ENCODE measurements around the gene MARK2. TPM values are rescaled to one million over a fixed set of nuclear protein-coding genes. Genes with fewer than 3 reads are reported as not detected.

MARK2 gene
- total and polyA plus RNA-seq, 8 donors, result 8.8 to 128 (median 19.3) TPM

- Histone ChIP-seq H3K9me3 (no peaks in the 10 kb centered on the region), H3K27me3 (no peaks in the 10 kb centered on the region), H3K27ac (peak overlapping the region in 3 of 5 donors; percentile 44 to 91 (median 86)), H3K36me3 (peaks cover 4 to 28% (median 13%) of the 10 kb centered on the region in 4 donors), H3K4me3 (no peak overlapping the region), H3K4me1 (peaks cover 71 to 99% (median 94%) of the 10 kb centered on the region in 4 donors)
- no peak for DNase-seq
- WGBS, 5 donors, result 42 to 51% (median 46%) methylated on average over 2 of the region's 2 CpGs
- TF ChIP-seq POLR2A (IDR thresholded peaks at IDR 0.05), result no peak
- TF ChIP-seq, protein P1, sequence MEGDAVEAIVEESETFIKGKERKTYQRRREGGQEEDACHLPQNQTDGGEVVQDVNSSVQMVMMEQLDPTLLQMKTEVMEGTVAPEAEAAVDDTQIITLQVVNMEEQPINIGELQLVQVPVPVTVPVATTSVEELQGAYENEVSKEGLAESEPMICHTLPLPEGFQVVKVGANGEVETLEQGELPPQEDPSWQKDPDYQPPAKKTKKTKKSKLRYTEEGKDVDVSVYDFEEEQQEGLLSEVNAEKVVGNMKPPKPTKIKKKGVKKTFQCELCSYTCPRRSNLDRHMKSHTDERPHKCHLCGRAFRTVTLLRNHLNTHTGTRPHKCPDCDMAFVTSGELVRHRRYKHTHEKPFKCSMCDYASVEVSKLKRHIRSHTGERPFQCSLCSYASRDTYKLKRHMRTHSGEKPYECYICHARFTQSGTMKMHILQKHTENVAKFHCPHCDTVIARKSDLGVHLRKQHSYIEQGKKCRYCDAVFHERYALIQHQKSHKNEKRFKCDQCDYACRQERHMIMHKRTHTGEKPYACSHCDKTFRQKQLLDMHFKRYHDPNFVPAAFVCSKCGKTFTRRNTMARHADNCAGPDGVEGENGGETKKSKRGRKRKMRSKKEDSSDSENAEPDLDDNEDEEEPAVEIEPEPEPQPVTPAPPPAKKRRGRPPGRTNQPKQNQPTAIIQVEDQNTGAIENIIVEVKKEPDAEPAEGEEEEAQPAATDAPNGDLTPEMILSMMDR (IDR thresholded peaks at IDR 0.05), result no peak
- no peak for TF ChIP-seq EP300 (IDR thresholded peaks at IDR 0.05)
- no peak for TF ChIP-seq POLR2AphosphoS5 (IDR thresholded peaks at IDR 0.05)
- intact Hi-C loops (cut with DNase I; ENCODE audit: low total_unique reads), result no loop called here
Measured at GRCh38 chr11:63845303-63845702, 6.4 kb downstream of the MARK2 start.

DNA sequence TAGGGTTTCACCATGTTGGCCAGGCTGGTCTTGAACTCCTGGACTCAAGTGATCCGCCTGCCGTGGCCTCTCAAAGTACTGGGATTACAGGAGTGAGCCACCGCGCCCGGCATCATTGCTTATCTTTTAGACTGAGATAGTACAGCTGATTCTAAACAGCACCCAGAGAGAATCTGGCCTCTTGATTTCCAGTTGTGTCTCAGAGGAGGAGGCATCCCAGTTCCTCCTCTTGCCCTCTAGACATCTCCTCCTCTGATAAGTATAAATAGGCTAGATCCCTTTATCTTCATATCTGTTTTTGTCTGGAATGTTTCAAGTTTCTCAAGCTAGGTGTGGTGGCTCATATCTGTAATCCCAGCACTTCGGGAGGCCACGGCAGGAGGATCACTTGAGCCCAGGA, 7.0 kb downstream of the MARK2 start:
- H3K4me1 ChIP-seq, result peaks cover 70 to 99% (median 94%) of the 10 kb centered on the region in 4 donors
- no peaks in the 10 kb centered on the region for H3K9me3 ChIP-seq
- WGBS, 5 donors, result 57 to 72% (median 65%) methylated on average over 7 of the region's 7 CpGs
- H3K27ac ChIP-seq, result peak overlapping the region in 2 of 5 donors; percentile 86 to 91
- DNase-seq, result no peak
- H3K4me3 ChIP-seq, result no peak overlapping the region
- H3K27me3 ChIP-seq, result no peaks in the 10 kb centered on the region
- intact Hi-C loops (cut with DNase I; ENCODE audit: low total_unique reads), result no loop called here
- H3K36me3 ChIP-seq, result peaks cover 4 to 28% (median 13%) of the 10 kb centered on the region in 4 donors
- TF ChIP-seq EP300 (IDR thresholded peaks at IDR 0.05) (no peak), POLR2AphosphoS5 (IDR thresholded peaks at IDR 0.05) (no peak), POLR2A (IDR thresholded peaks at IDR 0.05) (no peak)
- TF ChIP-seq, protein P1 (IDR thresholded peaks at IDR 0.05), result no peak

DNA sequence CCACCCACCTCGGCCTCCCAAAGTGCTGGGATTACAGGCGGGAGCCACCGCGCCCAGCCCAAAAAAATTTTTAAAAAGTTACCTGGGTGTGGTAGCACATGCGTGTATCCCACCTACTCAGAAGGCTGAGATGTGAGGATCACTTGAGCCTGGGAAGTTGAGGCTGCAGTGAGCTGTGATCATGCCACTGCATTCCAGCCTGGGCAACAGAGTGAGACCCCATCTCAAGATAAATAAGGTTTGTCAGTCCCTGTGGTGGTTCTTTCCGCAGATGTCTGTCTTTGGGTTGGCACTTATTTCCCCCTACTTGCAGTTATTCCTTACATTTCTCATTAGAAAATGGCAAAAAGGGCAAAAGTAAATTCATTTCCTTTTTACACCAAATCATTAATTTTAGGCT, 8.0 kb downstream of the MARK2 start:
- Histone ChIP-seq H3K9me3 (no peaks in the 10 kb centered on the region), H3K4me1 (peaks cover 70 to 99% (median 94%) of the 10 kb centered on the region in 4 donors), H3K36me3 (peaks cover 4 to 28% (median 13%) of the 10 kb centered on the region in 4 donors), H3K4me3 (no peak overlapping the region), H3K27me3 (no peaks in the 10 kb centered on the region), H3K27ac (peak overlapping the region; percentile 28 to 85 (median 52))
- 79 to 91% (median 85%) methylated on average over 6 of the region's 6 CpGs for WGBS, 5 donors
- intact Hi-C loops (cut with DNase I; ENCODE audit: low total_unique reads), result no loop called here
- TF ChIP-seq, protein P1 (IDR thresholded peaks at IDR 0.05), result no peak
- TF ChIP-seq EP300 (IDR thresholded peaks at IDR 0.05), result no peak
- TF ChIP-seq POLR2AphosphoS5 (IDR thresholded peaks at IDR 0.05), result no peak
- TF ChIP-seq POLR2A (IDR thresholded peaks at IDR 0.05), result no peak
- DNase-seq, result no peak

- Histone ChIP-seq H3K36me3 (peaks cover 4 to 24% (median 13%) of the 10 kb centered on the region in 4 donors), H3K27ac (peak overlapping the region; percentile 38 to 85 (median 54)), H3K27me3 (no peaks in the 10 kb centered on the region), H3K4me3 (no peak overlapping the region), H3K9me3 (no peaks in the 10 kb centered on the region), H3K4me1 (peaks cover 68 to 99% (median 91%) of the 10 kb centered on the region in 4 donors)
- WGBS, 5 donors, result 27 to 60% (median 37%) methylated on average over 3 of the region's 3 CpGs
- TF ChIP-seq, protein P1 (IDR thresholded peaks at IDR 0.05), result no peak
- no peak for TF ChIP-seq POLR2A (IDR thresholded peaks at IDR 0.05)
- peak in 1 of 3 donors; percentile 5 for TF ChIP-seq POLR2AphosphoS5 (IDR thresholded peaks at IDR 0.05)
- no peak for TF ChIP-seq EP300 (IDR thresholded peaks at IDR 0.05)
- intact Hi-C loops (cut with DNase I; ENCODE audit: low total_unique reads), result no loop called here
- peak; percentile 83 to 85 for DNase-seq
Measured at GRCh38 chr11:63847363-63847762, 8.5 kb downstream of the MARK2 start.
